Mesenchymal stem cell (in vitro differentiated cells and primary cell): ENCODE results near the gene THAP4.

ENCODE experiments used
- DNase-seq: peaks from one replicate; pipeline ENCODE4 v3.0.0-alpha.2; 2013
- H2AFZ ChIP-seq: one replicate; pipeline ENCODE4 v1.6.1; 2013; ENCODE audit warnings: low read depth, mild to moderate bottlenecking, control low read depth, inconsistent platforms, low read length, moderate library complexity
- H2AK5ac ChIP-seq: 2 replicates; pipeline ENCODE4 v1.6.1; 2013; ENCODE audit warnings: low read length, moderate library complexity, mild to moderate bottlenecking, inconsistent platforms; ENCODE audit not compliant: severe bottlenecking
- H2BK120ac ChIP-seq: one replicate; pipeline ENCODE4 v1.6.1; 2013; ENCODE audit warnings: low read depth, mild to moderate bottlenecking, inconsistent platforms, low read length, moderate library complexity
- H2BK12ac ChIP-seq, 2 experiments: one replicate each; pipeline ENCODE4 v1.6.1; 2013; ENCODE audit warnings: inconsistent platforms in 2 of 2, low read length in 2 of 2, mild to moderate bottlenecking in 2 of 2, moderate library complexity in 2 of 2, control low read depth in 1 of 2
- H2BK15ac ChIP-seq: one replicate; pipeline ENCODE4 v1.6.1; 2013; ENCODE audit warnings: mild to moderate bottlenecking, low read depth, inconsistent platforms; ENCODE audit not compliant: poor library complexity, severe bottlenecking
- H2BK5ac ChIP-seq: 2 replicates; pipeline ENCODE4 v1.6.1; 2013; ENCODE audit warnings: low read depth, mild to moderate bottlenecking, low read length, control low read depth, inconsistent platforms; ENCODE audit not compliant: poor library complexity, severe bottlenecking
- H3K14ac ChIP-seq, 2 experiments: one replicate each; pipeline ENCODE4 v1.6.1; 2013; ENCODE audit warnings: inconsistent platforms in 2 of 2, low read length in 2 of 2, control low read depth in 1 of 2, mild to moderate bottlenecking in 1 of 2, moderate library complexity in 1 of 2
- H3K18ac ChIP-seq, 2 experiments: one replicate each; pipeline ENCODE4 v1.6.1; 2013; ENCODE audit warnings: inconsistent platforms in 2 of 2, low read length in 2 of 2, control low read depth in 1 of 2, low read depth in 1 of 2, mild to moderate bottlenecking in 1 of 2
- H3K23ac ChIP-seq, 2 experiments: one replicate each; pipeline ENCODE4 v1.6.1; 2013; ENCODE audit warnings: inconsistent platforms in 2 of 2, low read length in 2 of 2, mild to moderate bottlenecking in 2 of 2, moderate library complexity in 2 of 2, control low read depth in 1 of 2
- H3K27ac ChIP-seq: 2 replicates; pipeline ENCODE4 v1.5.1; 2013; ENCODE audit warnings: mild to moderate bottlenecking, moderate library complexity, low read length, control low read depth, inconsistent platforms; ENCODE audit not compliant: poor library complexity, severe bottlenecking
- H3K27me3 ChIP-seq, 2 experiments: 2 replicates each; pipeline versions ENCODE4 v1.6.1 to v1.7.0; 2013; ENCODE audit warnings: low read length in 2 of 2, mild to moderate bottlenecking in 2 of 2, moderate library complexity in 2 of 2, control low read depth in 1 of 2, inconsistent platforms in 1 of 2; ENCODE audit not compliant: control insufficient read depth in 1 of 2, insufficient read depth in 1 of 2
- H3K36me3 ChIP-seq, 2 experiments: 2 replicates each; pipeline versions ENCODE4 v1.6.1 to v1.7.0; 2013; ENCODE audit warnings: low read length in 2 of 2, control low read depth in 1 of 2, inconsistent platforms in 1 of 2, low read depth in 1 of 2, mild to moderate bottlenecking in 1 of 2; ENCODE audit not compliant: insufficient read depth in 2 of 2, control insufficient read depth in 1 of 2
- H3K4ac ChIP-seq, 2 experiments: one replicate each; pipeline ENCODE4 v1.6.1; 2013; ENCODE audit warnings: inconsistent platforms in 2 of 2, low read length in 2 of 2, mild to moderate bottlenecking in 2 of 2, moderate library complexity in 2 of 2, control low read depth in 1 of 2, low read depth in 1 of 2
- H3K4me1 ChIP-seq: 2 replicates; pipeline ENCODE4 v1.6.1; 2013; ENCODE audit warnings: low read depth, low read length, control low read depth; ENCODE audit not compliant: control insufficient read depth, insufficient read depth
- H3K4me2 ChIP-seq: 2 replicates; pipeline ENCODE4 v1.6.1; 2013; ENCODE audit warnings: low read length, mild to moderate bottlenecking, inconsistent platforms; ENCODE audit not compliant: poor library complexity, severe bottlenecking
- H3K4me3 ChIP-seq, 2 experiments: 2 replicates each; pipeline versions ENCODE4 v1.5.1 to v1.7.0; 2013; ENCODE audit warnings: low read length in 2 of 2, mild to moderate bottlenecking in 2 of 2, control low read depth in 1 of 2, low read depth in 1 of 2; ENCODE audit not compliant: insufficient read depth in 1 of 2
- H3K79me1 ChIP-seq: replicated peaks from 2 replicates; pipeline ENCODE4 v1.6.1; 2013; ENCODE audit warnings: mild to moderate bottlenecking, control low read depth, low read length, inconsistent platforms; ENCODE audit not compliant: poor library complexity, severe bottlenecking
- H3K9ac ChIP-seq: 2 replicates; pipeline ENCODE4 v1.7.0; 2013; ENCODE audit warnings: mild to moderate bottlenecking, low read length, moderate library complexity
- H3K9me3 ChIP-seq: 2 replicates; pipeline ENCODE4 v1.7.0; 2013; ENCODE audit warnings: mild to moderate bottlenecking, low read length; ENCODE audit not compliant: control insufficient read depth
- H4K8ac ChIP-seq: one replicate; pipeline ENCODE4 v1.6.1; 2013; ENCODE audit warnings: inconsistent platforms, mild to moderate bottlenecking, low read length, moderate library complexity
- H4K91ac ChIP-seq: one replicate; pipeline ENCODE4 v1.6.1; 2013; ENCODE audit warnings: mild to moderate bottlenecking, low read length, inconsistent platforms
- WGBS: methylation state at CpG from one replicate; pipeline ENCODE4 v1.1.7; 2013; ENCODE audit warnings: mixed read lengths; 5-methylcytosine and 5-hydroxymethylcytosine counted together

The THAP4 gene

GRCh38 chr2:241619597-241620418 is 17.1 kb downstream of the THAP4 start:
- Histone ChIP-seq H3K4me1 (peaks cover 11% of the 10 kb centered on the region), H2AK5ac (no peak overlapping the region), H3K27ac (no peak overlapping the region), H4K91ac (no peak overlapping the region), H3K36me3 (peaks cover 11 to 33% of the 10 kb centered on the region in 2 experiments), H2BK5ac (no peak overlapping the region), H3K18ac (no peak overlapping the region), H3K79me1 (peaks cover 36% of the 10 kb centered on the region), H3K4me3 (no peak overlapping the region), H2BK120ac (no peak overlapping the region), H3K23ac (no peak overlapping the region), H3K9me3 (no peaks in the 10 kb centered on the region), H4K8ac (no peak overlapping the region), H3K9ac (no peak overlapping the region), H3K27me3 (no peaks in the 10 kb centered on the region), H3K4ac (no peak overlapping the region), H2AFZ (no peak overlapping the region), H3K4me2 (no peak overlapping the region), H2BK15ac (no peak overlapping the region), H3K14ac (no peak overlapping the region), H2BK12ac (no peak overlapping the region)
- 92% methylated on average over 20 of the region's 20 CpGs for WGBS
- no peak for DNase-seq

- no peaks in the 10 kb centered on the region for H3K9me3 ChIP-seq
- H3K18ac ChIP-seq, result no peak overlapping the region
- H2BK5ac ChIP-seq, result no peak overlapping the region
- no peak overlapping the region for H3K23ac ChIP-seq
- no peak overlapping the region for H2BK12ac ChIP-seq
- DNase-seq, result no peak
- H3K4me2 ChIP-seq, result no peak overlapping the region
- H3K36me3 ChIP-seq, result peaks cover 11 to 33% of the 10 kb centered on the region in 2 experiments
- no peak overlapping the region for H3K27ac ChIP-seq
- H3K9ac ChIP-seq, result no peak overlapping the region
- no peak overlapping the region for H3K4me3 ChIP-seq
- no peak overlapping the region for H2BK15ac ChIP-seq
- H2AK5ac ChIP-seq, result no peak overlapping the region
- peaks cover 8% of the 10 kb centered on the region for H3K4me1 ChIP-seq
- no peak overlapping the region for H2BK120ac ChIP-seq
- WGBS, result 97% methylated on average over 11 of the region's 11 CpGs
- H3K4ac ChIP-seq, result no peak overlapping the region
- no peaks in the 10 kb centered on the region for H3K27me3 ChIP-seq
- H4K91ac ChIP-seq, result no peak overlapping the region
- peaks cover 33% of the 10 kb centered on the region for H3K79me1 ChIP-seq
- no peak overlapping the region for H4K8ac ChIP-seq
- H3K14ac ChIP-seq, result no peak overlapping the region
- no peak overlapping the region for H2AFZ ChIP-seq
These were observed 18.1 kb downstream of the THAP4 start for GRCh38 chr2:241618829-241619228.

GRCh38 chr2:241618296-241618805 is 18.6 kb downstream of the THAP4 start:
- Histone ChIP-seq H3K27ac (no peak overlapping the region), H4K91ac (no peak overlapping the region), H3K4me2 (no peak overlapping the region), H2BK5ac (no peak overlapping the region), H3K9ac (no peak overlapping the region), H3K36me3 (peaks cover 11 to 33% of the 10 kb centered on the region in 2 experiments), H3K23ac (no peak overlapping the region), H3K79me1 (peaks cover 35% of the 10 kb centered on the region), H3K4me1 (peaks cover 8% of the 10 kb centered on the region), H2BK120ac (no peak overlapping the region), H3K27me3 (no peaks in the 10 kb centered on the region), H3K9me3 (no peaks in the 10 kb centered on the region), H3K14ac (no peak overlapping the region), H4K8ac (no peak overlapping the region), H3K18ac (no peak overlapping the region), H2AFZ (no peak overlapping the region), H3K4ac (no peak overlapping the region), H2BK15ac (no peak overlapping the region), H2AK5ac (no peak overlapping the region), H3K4me3 (no peak overlapping the region), H2BK12ac (no peak overlapping the region)
- 90% methylated on average over 5 of the region's 5 CpGs for WGBS
- no peak for DNase-seq

- no peak overlapping the region for H3K27ac ChIP-seq
These were observed 19.4 kb downstream of the THAP4 start for GRCh38 chr2:241617431-241618154.

More at GRCh38 chr2:241617431-241618154, 19.4 kb downstream of the THAP4 start:
- Histone ChIP-seq H3K18ac (peak overlapping the region in 1 of 2 experiments; percentile 14), H2AFZ (no peak overlapping the region), H2BK5ac (no peak overlapping the region), H4K8ac (peak overlapping the region; percentile 70), H2BK15ac (no peak overlapping the region), H3K9me3 (no peaks in the 10 kb centered on the region), H2BK12ac (no peak overlapping the region), H3K4me3 (no peak overlapping the region), H3K4me1 (peaks cover 8% of the 10 kb centered on the region), H2AK5ac (peak overlapping the region; percentile 41), H3K79me1 (peaks cover 35% of the 10 kb centered on the region), H3K14ac (no peak overlapping the region), H3K4me2 (peak overlapping the region; percentile 53), H3K36me3 (peaks cover 11 to 33% of the 10 kb centered on the region in 2 experiments), H3K23ac (no peak overlapping the region), H3K9ac (no peak overlapping the region), H3K4ac (peak overlapping the region in 1 of 2 experiments; percentile 49), H3K27me3 (no peaks in the 10 kb centered on the region), H2BK120ac (no peak overlapping the region), H4K91ac (no peak overlapping the region)
- DNase-seq, result no peak
- WGBS, result 75% methylated on average over 15 of the region's 15 CpGs
